Heart left ventricle (tissue), 13 donors: Measurements from ENCODE around the gene AMN.

Experiments used
- POLR2A ChIP-seq, 2 donors: fragments of 450-650 bp; IDR thresholded peaks; one replicate each; pipeline ENCODE4 v1.6.1; 2017; ENCODE audit warnings: antibody characterized with exemption in 2 of 2, mild to moderate bottlenecking in 2 of 2, moderate library complexity in 2 of 2
- TF ChIP-seq, protein P1 (sequence below), 12 donors: fragments of 200-600 bp; sonication (generic) in 4 of 12; IDR thresholded peaks; one replicate each; pipeline versions ENCODE4 v1.5.0 to v1.8.0; 2018 to 2022; ENCODE audit warnings: antibody characterized with exemption in 12 of 12, mild to moderate bottlenecking in 5 of 12
- donor health status: ischemic (EF 13 %, LVEDD 7.1; RV severe dilation, severe dysfunction).
- donor health status: DM: no; HTN: yes; CAD: no.
- donor health status: DM: no; HTN: no; CAD: no.
- donor health status: ischemic (EF 25% LVEDD 6.9; RV normal size, moderate dysfunction).
- donor health status: ischemic (EF 25% LVEDD 5.7; RV mildly dilated, moderate dysfunction).
- donor health status: ischemic (EF 35%, LVEDD 5.7; RV mildly dilated, moderate dysfunction).
- donor health status: nonischemic (EF 11% LVEDD 7.7; RV severe dilation, severe dysfunction).
- donor health status: DM: yes; HTN: yes; CAD: no.
- donor health status: PGD.
- donor health status: ischemic (EF 29% LVEDD 5.4; RV normal size, mild dysfunction).
- donor health status: nonischemic (EF 23%, LVEDD 6.1; RV moderate dilation, normal function).

DNA sequence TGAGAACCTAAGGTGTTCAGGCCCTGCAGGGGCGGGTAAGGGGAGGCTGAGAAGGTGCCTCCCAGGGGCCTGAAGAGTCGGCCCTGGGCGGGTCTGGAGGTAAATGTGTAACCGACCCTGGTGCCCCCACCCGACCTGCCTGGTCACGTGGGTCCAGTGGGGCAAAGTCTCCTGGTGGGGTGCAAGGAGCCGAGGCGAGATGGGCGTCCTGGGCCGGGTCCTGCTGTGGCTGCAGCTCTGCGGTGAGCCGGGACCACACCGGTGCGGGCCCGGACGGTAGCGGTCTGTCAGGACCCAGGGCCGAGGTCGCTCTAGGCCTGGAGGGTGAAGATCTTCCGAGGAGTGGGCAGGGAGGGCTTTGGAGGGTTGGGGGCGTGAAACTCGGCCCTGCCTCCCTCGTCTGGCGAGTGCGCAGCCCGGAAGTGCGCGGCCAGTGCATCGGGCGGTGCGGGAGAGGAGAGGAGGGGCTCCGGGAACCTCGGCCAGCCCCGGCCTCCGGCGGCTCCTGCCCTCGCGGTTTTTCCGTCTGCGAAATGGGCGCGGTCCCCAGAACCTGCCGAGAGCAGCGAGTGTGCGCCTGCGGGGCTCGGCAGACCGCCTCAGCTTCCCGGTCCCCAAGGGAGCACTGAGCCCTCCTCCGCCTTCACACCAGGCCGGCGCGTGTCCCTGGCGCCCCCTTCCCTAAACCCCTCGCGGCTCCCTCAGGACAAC lies at the start of gene AMN:
- no peak for TF ChIP-seq POLR2A (IDR thresholded peaks at IDR 0.05)
- TF ChIP-seq, protein P1, sequence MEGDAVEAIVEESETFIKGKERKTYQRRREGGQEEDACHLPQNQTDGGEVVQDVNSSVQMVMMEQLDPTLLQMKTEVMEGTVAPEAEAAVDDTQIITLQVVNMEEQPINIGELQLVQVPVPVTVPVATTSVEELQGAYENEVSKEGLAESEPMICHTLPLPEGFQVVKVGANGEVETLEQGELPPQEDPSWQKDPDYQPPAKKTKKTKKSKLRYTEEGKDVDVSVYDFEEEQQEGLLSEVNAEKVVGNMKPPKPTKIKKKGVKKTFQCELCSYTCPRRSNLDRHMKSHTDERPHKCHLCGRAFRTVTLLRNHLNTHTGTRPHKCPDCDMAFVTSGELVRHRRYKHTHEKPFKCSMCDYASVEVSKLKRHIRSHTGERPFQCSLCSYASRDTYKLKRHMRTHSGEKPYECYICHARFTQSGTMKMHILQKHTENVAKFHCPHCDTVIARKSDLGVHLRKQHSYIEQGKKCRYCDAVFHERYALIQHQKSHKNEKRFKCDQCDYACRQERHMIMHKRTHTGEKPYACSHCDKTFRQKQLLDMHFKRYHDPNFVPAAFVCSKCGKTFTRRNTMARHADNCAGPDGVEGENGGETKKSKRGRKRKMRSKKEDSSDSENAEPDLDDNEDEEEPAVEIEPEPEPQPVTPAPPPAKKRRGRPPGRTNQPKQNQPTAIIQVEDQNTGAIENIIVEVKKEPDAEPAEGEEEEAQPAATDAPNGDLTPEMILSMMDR (IDR thresholded peaks at IDR 0.05), result no peak
